T-cell (primary cell): ENCODE results near the gene AKAP8. TPM values are rescaled to one million over a fixed set of nuclear protein-coding genes. Genes with fewer than 3 reads are reported as not detected.
"Not testable (repeated sequence)": the region's sequence is repeated elsewhere in the genome, so short reads cannot be mapped to it uniquely, and the experiment has no call there.

Source experiments
- ATAC-seq, 4 experiments: fragments of 200-7000 bp in 3 of 4; fragments of 150-1000 bp in 1 of 4; cut with Tn5 transposase; replicated peaks in 1 of 4; 1 replicate in 3 of 4; 2 replicates in 1 of 4; pipeline ENCODE4 v1.10.0; 2021; ENCODE audit warnings: moderate library complexity in 3 of 4, mild to moderate bottlenecking in 2 of 4, moderate number of reproducible peaks in 1 of 4
- CTCF ChIA-PET, 2 donors: fragments of 300-600 bp; sonication (Branson Sonifier 250); formaldehyde crosslinking; loops; one replicate each; lab custom pipeline; 2022; ENCODE audit warnings: antibody characterized with exemption in 2 of 2; lab: Charles Lee
- POLR2A ChIA-PET, 2 donors: fragments of 300-600 bp; sonication (Branson Sonifier 250); formaldehyde crosslinking; loops; one replicate each; lab custom pipeline; 2022; ENCODE audit warnings: antibody characterized with exemption in 2 of 2; lab: Charles Lee
- DNase-seq, 35 experiments: peaks; one replicate each; pipeline versions ENCODE4 v3.0.0 to v3.0.0-alpha.2; 2013 to 2023
- H3K27ac ChIP-seq: one replicate; pipeline ENCODE4 v1.5.1; 2013; ENCODE audit warnings: low read length
- H3K27me3 ChIP-seq, 2 experiments: replicated peaks in 1 of 2; 1 replicate in 1 of 2; 2 replicates in 1 of 2; pipeline versions ENCODE4 v1.6.1 to v1.7.0; 2013; ENCODE audit warnings: low read length in 1 of 2, mixed read lengths in 1 of 2; ENCODE audit not compliant: control insufficient read depth in 2 of 2, insufficient read depth in 2 of 2; ENCODE audit errors: extremely low read depth in 1 of 2
- H3K36me3 ChIP-seq, 2 donors: 1 replicate in 1 of 2; 2 replicates in 1 of 2; pipeline versions ENCODE4 v1.6.1 to v1.7.0; 2013; ENCODE audit warnings: low read length in 1 of 2; ENCODE audit not compliant: control insufficient read depth in 2 of 2, insufficient read depth in 1 of 2; ENCODE audit errors: extremely low read depth in 1 of 2
- H3K4me1 ChIP-seq, 2 experiments: 1 replicate in 1 of 2; 2 replicates in 1 of 2; pipeline versions ENCODE4 v1.6.1 to v1.7.0; 2013; ENCODE audit warnings: low read length in 2 of 2, mixed read lengths in 1 of 2; ENCODE audit not compliant: insufficient read depth in 2 of 2, control insufficient read depth in 1 of 2; ENCODE audit errors: extremely low read depth in 1 of 2
- H3K4me3 ChIP-seq, 2 donors: 1 replicate in 1 of 2; 2 replicates in 1 of 2; pipeline versions ENCODE4 v1.5.1 to v1.7.0; 2013; ENCODE audit warnings: mild to moderate bottlenecking in 2 of 2, low read length in 1 of 2, moderate library complexity in 1 of 2; ENCODE audit not compliant: control insufficient read depth in 1 of 2; ENCODE audit errors: extremely low read depth in 1 of 2
- H3K9me3 ChIP-seq: 2 replicates; pipeline ENCODE4 v1.7.0; 2013
- H3K27ac Mint-ChIP-seq, 2 donors: one replicate each; pipeline ENCODE4 v1.8.0; 2020 to 2021; ENCODE audit warnings: mild to moderate bottlenecking in 2 of 2, mixed read lengths in 2 of 2
- H3K27me3 Mint-ChIP-seq, 2 donors: one replicate each; pipeline ENCODE4 v1.8.0; 2021 to 2022; ENCODE audit warnings: mixed read lengths in 2 of 2
- H3K36me3 Mint-ChIP-seq: one replicate; pipeline ENCODE4 v1.8.0; 2021; ENCODE audit warnings: mixed read lengths
- H3K4me1 Mint-ChIP-seq, 3 donors: one replicate each; pipeline ENCODE4 v1.8.0; 2020 to 2022; ENCODE audit warnings: mixed read lengths in 3 of 3, mild to moderate bottlenecking in 1 of 3
- H3K4me3 Mint-ChIP-seq, 3 donors: one replicate each; pipeline ENCODE4 v1.8.0; 2020 to 2022; ENCODE audit warnings: mild to moderate bottlenecking in 3 of 3, mixed read lengths in 3 of 3, moderate library complexity in 3 of 3
- H3K9me3 Mint-ChIP-seq, 3 donors: one replicate each; pipeline ENCODE4 v1.8.0; 2020 to 2022; ENCODE audit warnings: mixed read lengths in 3 of 3
- WGBS: methylation state at CpG from one replicate; pipeline ENCODE4 v1.1.5; 2013; ENCODE audit warnings: missing lambda C conversion rate; ENCODE audit not compliant: insufficient coverage; 5-methylcytosine and 5-hydroxymethylcytosine counted together
- total RNA-seq, 35 experiments: library from RNA in 6 of 35; stranded (reverse) in 6 of 35; fragments of 120-200 nt in 1 of 35; gene quantifications; one replicate each; pipeline versions ENCODE4 v1.2.1 to v1.2.4 and lab custom pipeline; 2013 to 2026

Gene AKAP8
- total RNA-seq, 5 donors from 2014 or later (not counting 1 experiment from before 2014, with no cell fraction given): 75.8 to 90.3 (median 86.7) TPM

- H3K36me3 Mint-ChIP-seq: peaks cover 42% of the 10 kb centered on the region
- no peak for DNase-seq
- H3K4me3 ChIP-seq: no peak overlapping the region
- ChIA-PET POLR2A (no interaction called here), CTCF (no interaction called here)
- no peaks in the 10 kb centered on the region for H3K9me3 Mint-ChIP-seq
- no peak for ATAC-seq
- H3K27ac ChIP-seq: no peak overlapping the region
- H3K4me1 Mint-ChIP-seq: peaks cover 0 to 7% (median 3%) of the 10 kb centered on the region in 3 donors
- H3K9me3 ChIP-seq: no peaks in the 10 kb centered on the region
- H3K27me3 Mint-ChIP-seq: no peaks in the 10 kb centered on the region
- H3K4me1 ChIP-seq: no peaks in the 10 kb centered on the region
- no peaks in the 10 kb centered on the region for H3K27me3 ChIP-seq
- H3K4me3 Mint-ChIP-seq: no peak overlapping the region
- H3K27ac Mint-ChIP-seq: no peak overlapping the region
- peaks cover 31 to 74% of the 10 kb centered on the region in 2 donors for H3K36me3 ChIP-seq
- 100% methylated on average over 2 of the region's 3 CpGs for WGBS
These were observed 16.8 kb upstream of the AKAP8 start for GRCh38 chr19:15396436-15396835.

GRCh38 chr19:15395251-15395650 lies 15.7 kb upstream of the AKAP8 start:
- H3K27ac Mint-ChIP-seq: not testable (repeated sequence)
- POLR2A ChIA-PET: interaction anchor here in 1 of 2 donors (0.6 kb wide), 1 partner anchor 23 kb away, joined by 8 read pairs; no protein-coding TSS in a partner anchor
- H3K36me3 Mint-ChIP-seq: peaks cover 39% of the 10 kb centered on the region

DNA sequence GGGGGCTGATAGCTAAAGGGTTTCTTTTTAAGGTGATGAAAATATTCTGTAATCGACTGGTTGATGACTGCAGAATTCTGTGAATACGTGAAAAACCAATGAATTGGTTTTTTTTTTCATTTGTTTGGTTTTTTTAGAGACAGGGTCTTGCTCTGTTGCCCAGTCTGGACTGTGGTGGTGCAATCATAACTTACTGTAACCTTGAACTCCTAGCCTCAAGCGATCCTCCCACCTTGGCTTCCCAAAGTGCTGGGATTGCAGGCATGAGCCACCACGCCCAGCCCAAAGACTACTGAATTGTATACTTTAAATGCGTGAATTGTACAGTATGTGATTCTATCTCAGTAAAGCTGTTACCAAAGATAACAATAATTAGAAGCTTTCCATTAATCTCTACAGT lies 14.8 kb upstream of the AKAP8 start:
- CTCF ChIA-PET: no interaction called here
- Mint-ChIP-seq H3K4me1 (peaks cover 7 to 11% (median 9%) of the 10 kb centered on the region in 3 donors), H3K4me3 (no peak overlapping the region), H3K36me3 (peaks cover 42% of the 10 kb centered on the region), H3K9me3 (no peaks in the 10 kb centered on the region), H3K27ac (no peak overlapping the region), H3K27me3 (no peaks in the 10 kb centered on the region)
- Histone ChIP-seq H3K4me1 (no peaks in the 10 kb centered on the region), H3K9me3 (no peaks in the 10 kb centered on the region), H3K27me3 (no peaks in the 10 kb centered on the region), H3K36me3 (peaks cover 13 to 57% of the 10 kb centered on the region in 2 donors), H3K27ac (no peak overlapping the region), H3K4me3 (no peak overlapping the region)
- POLR2A ChIA-PET: interaction anchor here in 1 of 2 donors (0.7 kb wide), 1 partner anchor 25 kb away, joined by 3 read pairs; the partner anchor contains the start of gene AKAP8L
- DNase-seq (no peak), ATAC-seq (no peak)
- 90% methylated on average over 4 of the region's 5 CpGs for WGBS

More at GRCh38 chr19:15395251-15395650, 15.7 kb upstream of the AKAP8 start:
- H3K4me1 ChIP-seq, H3K27me3 Mint-ChIP-seq, H3K4me3 Mint-ChIP-seq, ATAC-seq, DNase-seq, H3K4me1 Mint-ChIP-seq, H3K9me3 Mint-ChIP-seq, H3K27me3 ChIP-seq, CTCF ChIA-PET, H3K27ac ChIP-seq, H3K9me3 ChIP-seq, H3K4me3 ChIP-seq: not testable (repeated sequence)
- H3K36me3 ChIP-seq: peaks cover 19 to 62% of the 10 kb centered on the region in 2 donors
- WGBS: 94% methylated on average over 17 of the region's 17 CpGs

DNA sequence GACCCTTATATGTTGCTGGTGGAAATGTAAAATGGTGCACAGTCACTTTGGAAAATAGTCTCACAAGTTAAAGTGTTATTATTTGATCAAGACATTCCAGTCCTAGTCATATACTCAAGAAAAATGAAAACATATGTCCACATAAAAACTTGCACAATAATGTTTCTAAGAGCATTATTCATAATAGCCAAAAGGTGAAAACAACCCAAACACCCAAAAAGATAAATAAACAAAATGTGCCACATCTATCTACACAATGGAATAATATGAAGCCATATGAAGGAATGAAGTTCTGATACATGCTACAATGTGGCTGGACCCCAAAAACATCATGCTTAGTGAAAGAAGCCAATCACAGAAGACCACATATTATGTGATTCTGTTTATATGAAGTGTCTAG lies 14.4 kb upstream of the AKAP8 start:
- Mint-ChIP-seq H3K4me3 (no peak overlapping the region), H3K4me1 (peaks cover 11% of the 10 kb centered on the region in 3 donors), H3K36me3 (peaks cover 46% of the 10 kb centered on the region), H3K9me3 (no peaks in the 10 kb centered on the region), H3K27me3 (no peaks in the 10 kb centered on the region), H3K27ac (no peak overlapping the region)
- no peak overlapping the region for H3K4me3 ChIP-seq
- H3K4me1 ChIP-seq: no peaks in the 10 kb centered on the region
- H3K36me3 ChIP-seq: peaks cover 10 to 53% of the 10 kb centered on the region in 2 donors
- no peaks in the 10 kb centered on the region for H3K27me3 ChIP-seq
- DNase-seq: no peak
- CTCF ChIA-PET: no interaction called here
- POLR2A ChIA-PET: no interaction called here
- no peak overlapping the region for H3K27ac ChIP-seq
- H3K9me3 ChIP-seq: no peaks in the 10 kb centered on the region
- no peak for ATAC-seq

- Mint-ChIP-seq H3K4me1 (peaks cover 7 to 11% (median 11%) of the 10 kb centered on the region in 3 donors), H3K27me3 (no peaks in the 10 kb centered on the region), H3K27ac (no peak overlapping the region), H3K36me3 (peaks cover 30% of the 10 kb centered on the region), H3K9me3 (no peaks in the 10 kb centered on the region), H3K4me3 (no peak overlapping the region)
- H3K27me3 ChIP-seq: no peaks in the 10 kb centered on the region
- peaks cover 6 to 31% of the 10 kb centered on the region in 2 donors for H3K36me3 ChIP-seq
- WGBS: 100% methylated on average over 1 of the region's 2 CpGs
- no peak for DNase-seq
- H3K4me3 ChIP-seq: no peak overlapping the region
- H3K27ac ChIP-seq: no peak overlapping the region
- no peak for ATAC-seq
- ChIA-PET CTCF (no interaction called here), POLR2A (no interaction called here)
- H3K9me3 ChIP-seq: no peaks in the 10 kb centered on the region
- H3K4me1 ChIP-seq: no peaks in the 10 kb centered on the region
These were observed 11.2 kb upstream of the AKAP8 start for GRCh38 chr19:15390814-15391213.

GRCh38 chr19:15381864-15382263 lies 2.3 kb upstream of the AKAP8 start:
- Histone ChIP-seq H3K9me3 (no peaks in the 10 kb centered on the region), H3K27ac (no peak overlapping the region), H3K36me3 (peaks cover 0 to 4% of the 10 kb centered on the region in 2 donors), H3K4me3 (no peak overlapping the region), H3K4me1 (peaks cover 7 to 19% of the 10 kb centered on the region in 2 experiments), H3K27me3 (no peaks in the 10 kb centered on the region)
- Mint-ChIP-seq H3K36me3 (peaks cover 3% of the 10 kb centered on the region), H3K27ac (peak overlapping the region; percentile 5 to 13), H3K4me3 (peak overlapping the region in 2 of 3 donors; percentile 91 to 98), H3K4me1 (peaks cover 27 to 31% (median 31%) of the 10 kb centered on the region in 3 donors), H3K9me3 (no peaks in the 10 kb centered on the region), H3K27me3 (no peaks in the 10 kb centered on the region)
- POLR2A ChIA-PET: no interaction called here
- CTCF ChIA-PET: no interaction called here
- no peak for DNase-seq
- no CpG with 5 or more reads among the region's 6 CpGs for WGBS
- no peak for ATAC-seq
